Spleen (tissue), 7 donors: ENCODE measurements around the gene TBCD.

ENCODE experiments used
- CTCF ChIP-seq, 11 experiments: fragments of 200-600 bp in 7 of 11; fragments of 450-650 bp in 4 of 11; sonication (generic) in 4 of 11; IDR thresholded peaks in 8 of 11; conservative IDR thresholded peaks in 3 of 11; 1 replicate in 7 of 11; 2 replicates in 4 of 11; pipeline versions ENCODE4 v1.4.0 to v1.8.0; 2016 to 2021; ENCODE audit warnings: antibody characterized with exemption in 11 of 11, inconsistent platforms in 4 of 11, mild to moderate bottlenecking in 1 of 11
- POLR2A ChIP-seq, 3 donors: fragments of 450-650 bp; IDR thresholded peaks; one replicate each; pipeline ENCODE4 v1.5.1; 2017; ENCODE audit warnings: antibody characterized with exemption in 3 of 3, mild to moderate bottlenecking in 1 of 3
- POLR2AphosphoS5 ChIP-seq, 3 donors: sonication (generic); formaldehyde crosslinking; IDR thresholded peaks; one replicate each; pipeline ENCODE4 v1.5.1; 2017; ENCODE audit warnings: antibody characterized with exemption in 3 of 3
- donor health status: DM: no; HTN: no; CAD: no; lungs with moderate emphysema.
- donor health status: DM: no; HTN: no; CAD: no.
- donor health status: DM: no; HTN: no; CAD: no.

GRCh38 chr17:82745524-82745923 lies 6.3 kb upstream of the TBCD start:
- TF ChIP-seq CTCF (IDR thresholded peaks at IDR 0.05 in 8 of 11, conservative IDR thresholded peaks at IDR 0.05 in 3 of 11), result no peak
- TF ChIP-seq POLR2A (IDR thresholded peaks at IDR 0.05), result no peak
- no peak for TF ChIP-seq POLR2AphosphoS5 (IDR thresholded peaks at IDR 0.05)
